Panc1 (cell line): ENCODE data around the gene CNNM2. TPM values are rescaled to one million over a fixed set of nuclear protein-coding genes. Genes with fewer than 3 reads are reported as not detected.

ENCODE experiments used
- ATAC-seq: fragments of 200-7000 bp; cut with Tn5 transposase; 2 replicates; pipeline ENCODE4 v1.9.1; 2020; ENCODE audit warnings: mild to moderate bottlenecking, moderate library complexity
- BruUV-seq: library from RNA; stranded (reverse); fragments of 400-500 nt; replicated peaks from 2 replicates; lab custom pipeline; 2021; lab: Mats Ljungman, UMichigan
- CTCF ChIA-PET: fragments of 300-600 bp; sonication (Branson Sonifier 250); formaldehyde crosslinking; loops from one replicate; lab custom pipeline; 2022; ENCODE audit warnings: antibody characterized with exemption; lab: Charles Lee
- POLR2A ChIA-PET: fragments of 300-600 bp; sonication (Branson Sonifier 250); formaldehyde crosslinking; loops from one replicate; lab custom pipeline; 2022; ENCODE audit warnings: antibody characterized with exemption; lab: Charles Lee
- DNase-seq: peaks from one replicate; pipeline ENCODE4 v3.0.0-alpha.2; 2010; ENCODE audit warnings: low read depth, low spot score
- H3K27ac ChIP-seq: 2 replicates; pipeline ENCODE4 v1.5.1; 2011; ENCODE audit warnings: mild to moderate bottlenecking, low read length, inconsistent platforms
- H3K27me3 ChIP-seq: fragments of 200-500 bp; sonication (Bioruptor generic); 2 replicates; pipeline ENCODE4 v1.6.0; 2014; ENCODE audit warnings: low read length, inconsistent platforms; ENCODE audit not compliant: control insufficient read depth, insufficient read depth
- H3K36me3 ChIP-seq: fragments of 200-500 bp; sonication (Bioruptor generic); 2 replicates; pipeline ENCODE4 v1.5.1; 2014; ENCODE audit warnings: inconsistent platforms, mild to moderate bottlenecking, low read length, moderate library complexity; ENCODE audit not compliant: control insufficient read depth, insufficient read depth
- H3K4me1 ChIP-seq: 2 replicates; pipeline ENCODE4 v1.5.1; 2011; ENCODE audit warnings: inconsistent platforms, mild to moderate bottlenecking, low read length, moderate library complexity; ENCODE audit not compliant: control insufficient read depth, insufficient read depth
- H3K4me3 ChIP-seq, 2 experiments: 2 replicates each; pipeline ENCODE4 v1.5.1; 2011 to 2012; ENCODE audit warnings: low read depth in 2 of 2, low read length in 2 of 2, mild to moderate bottlenecking in 2 of 2, inconsistent platforms in 1 of 2, moderate library complexity in 1 of 2
- H3K9me3 ChIP-seq: fragments of 200-500 bp; sonication (Bioruptor generic); 2 replicates; pipeline ENCODE4 v1.5.1; 2014; ENCODE audit warnings: low read depth, mild to moderate bottlenecking, inconsistent platforms, low read length, moderate library complexity; ENCODE audit not compliant: control insufficient read depth, insufficient read depth
- POLR2AphosphoS5 ChIP-seq: IDR thresholded peaks from 2 replicates; pipeline ENCODE4 v1.6.1; 2012; ENCODE audit warnings: mild to moderate bottlenecking, low read depth, low read length, moderate library complexity
- SIN3A ChIP-seq: IDR thresholded peaks from 2 replicates; pipeline ENCODE4 v1.6.1; 2012; ENCODE audit warnings: low read depth, mild to moderate bottlenecking, low read length, moderate library complexity, borderline replicate concordance; ENCODE audit not compliant: insufficient read depth
- TCF7L2 ChIP-seq: IDR thresholded peaks from 2 replicates; pipeline ENCODE4 v1.6.1; 2011; ENCODE audit warnings: mild to moderate bottlenecking, low read depth, low read length, inconsistent platforms
- in situ Hi-C: cut with HindIII; loops from 2 replicates; pipeline ENCODE4 v1.10.0; 2016; ENCODE audit warnings: low sequenced_read_pairs, low pct_unique_long_range_greater_than_20kb
- intact Hi-C: fragments of 100-400 bp; cut with micrococcal nuclease; formaldehyde crosslinking; loops from one replicate; pipeline ENCODE4 v1.10.0; 2022; ENCODE audit not compliant: unreplicated experiment
- total RNA-seq: library from RNA; stranded (reverse); gene quantifications from one replicate; pipeline ENCODE4 v1.2.1, GENCODE V29; 2021; ENCODE audit not compliant: unreplicated experiment
- TF ChIP-seq, protein P1 (sequence below), 2 experiments: IDR thresholded peaks; 2 replicates each; pipeline ENCODE4 v1.6.1; 2011 to 2012; ENCODE audit warnings: low read depth in 2 of 2, control low read depth in 1 of 2, low read length in 1 of 2, mild to moderate bottlenecking in 1 of 2, moderate library complexity in 1 of 2; ENCODE audit not compliant: insufficient read depth in 1 of 2
- TF ChIP-seq, protein P2 (sequence below): fragments of 450-650 bp; IDR thresholded peaks from 2 replicates; pipeline ENCODE4 v1.5.1; 2017; ENCODE audit warnings: mild to moderate bottlenecking

The CNNM2 gene
- total RNA-seq, 1 experiment from 2014 or later, result 27.1 TPM

DNA sequence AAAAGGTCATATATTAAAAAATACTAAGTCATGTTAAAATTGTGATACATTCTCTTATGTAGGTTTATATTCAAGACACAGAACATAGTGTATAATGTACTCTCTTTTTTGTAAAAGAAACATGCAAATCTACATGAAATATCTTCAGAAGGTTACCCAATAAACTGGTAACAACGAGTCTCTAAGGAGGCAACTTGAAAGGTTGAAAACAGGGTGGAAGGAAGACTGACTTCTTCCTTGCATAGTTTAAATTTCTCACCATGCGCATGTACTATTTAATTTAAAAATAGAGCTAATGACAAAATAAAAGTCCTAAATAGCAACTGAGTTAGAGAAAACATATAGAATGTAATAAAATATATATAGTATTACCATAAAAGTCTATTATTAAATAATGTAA lies 142.5 kb downstream of the CNNM2 start:
- Histone ChIP-seq H3K36me3 (no peaks in the 10 kb centered on the region), H3K9me3 (no peaks in the 10 kb centered on the region), H3K27ac (no peak overlapping the region), H3K4me3 (no peak overlapping the region), H3K4me1 (no peaks in the 10 kb centered on the region), H3K27me3 (no peaks in the 10 kb centered on the region)
- no TSS peak for BruUV-seq
- no peak for ATAC-seq
- no peak for DNase-seq
- no peak for TF ChIP-seq SIN3A
- TF ChIP-seq, protein P1, sequence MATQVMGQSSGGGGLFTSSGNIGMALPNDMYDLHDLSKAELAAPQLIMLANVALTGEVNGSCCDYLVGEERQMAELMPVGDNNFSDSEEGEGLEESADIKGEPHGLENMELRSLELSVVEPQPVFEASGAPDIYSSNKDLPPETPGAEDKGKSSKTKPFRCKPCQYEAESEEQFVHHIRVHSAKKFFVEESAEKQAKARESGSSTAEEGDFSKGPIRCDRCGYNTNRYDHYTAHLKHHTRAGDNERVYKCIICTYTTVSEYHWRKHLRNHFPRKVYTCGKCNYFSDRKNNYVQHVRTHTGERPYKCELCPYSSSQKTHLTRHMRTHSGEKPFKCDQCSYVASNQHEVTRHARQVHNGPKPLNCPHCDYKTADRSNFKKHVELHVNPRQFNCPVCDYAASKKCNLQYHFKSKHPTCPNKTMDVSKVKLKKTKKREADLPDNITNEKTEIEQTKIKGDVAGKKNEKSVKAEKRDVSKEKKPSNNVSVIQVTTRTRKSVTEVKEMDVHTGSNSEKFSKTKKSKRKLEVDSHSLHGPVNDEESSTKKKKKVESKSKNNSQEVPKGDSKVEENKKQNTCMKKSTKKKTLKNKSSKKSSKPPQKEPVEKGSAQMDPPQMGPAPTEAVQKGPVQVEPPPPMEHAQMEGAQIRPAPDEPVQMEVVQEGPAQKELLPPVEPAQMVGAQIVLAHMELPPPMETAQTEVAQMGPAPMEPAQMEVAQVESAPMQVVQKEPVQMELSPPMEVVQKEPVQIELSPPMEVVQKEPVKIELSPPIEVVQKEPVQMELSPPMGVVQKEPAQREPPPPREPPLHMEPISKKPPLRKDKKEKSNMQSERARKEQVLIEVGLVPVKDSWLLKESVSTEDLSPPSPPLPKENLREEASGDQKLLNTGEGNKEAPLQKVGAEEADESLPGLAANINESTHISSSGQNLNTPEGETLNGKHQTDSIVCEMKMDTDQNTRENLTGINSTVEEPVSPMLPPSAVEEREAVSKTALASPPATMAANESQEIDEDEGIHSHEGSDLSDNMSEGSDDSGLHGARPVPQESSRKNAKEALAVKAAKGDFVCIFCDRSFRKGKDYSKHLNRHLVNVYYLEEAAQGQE (IDR thresholded peaks at IDR 0.05; ENCODE audit: insufficient read depth in 1 of 2, low read depth in 2 of 2, low read length in 1 of 2), result no peak
- no peak for TF ChIP-seq POLR2AphosphoS5
- TF ChIP-seq, protein P2, sequence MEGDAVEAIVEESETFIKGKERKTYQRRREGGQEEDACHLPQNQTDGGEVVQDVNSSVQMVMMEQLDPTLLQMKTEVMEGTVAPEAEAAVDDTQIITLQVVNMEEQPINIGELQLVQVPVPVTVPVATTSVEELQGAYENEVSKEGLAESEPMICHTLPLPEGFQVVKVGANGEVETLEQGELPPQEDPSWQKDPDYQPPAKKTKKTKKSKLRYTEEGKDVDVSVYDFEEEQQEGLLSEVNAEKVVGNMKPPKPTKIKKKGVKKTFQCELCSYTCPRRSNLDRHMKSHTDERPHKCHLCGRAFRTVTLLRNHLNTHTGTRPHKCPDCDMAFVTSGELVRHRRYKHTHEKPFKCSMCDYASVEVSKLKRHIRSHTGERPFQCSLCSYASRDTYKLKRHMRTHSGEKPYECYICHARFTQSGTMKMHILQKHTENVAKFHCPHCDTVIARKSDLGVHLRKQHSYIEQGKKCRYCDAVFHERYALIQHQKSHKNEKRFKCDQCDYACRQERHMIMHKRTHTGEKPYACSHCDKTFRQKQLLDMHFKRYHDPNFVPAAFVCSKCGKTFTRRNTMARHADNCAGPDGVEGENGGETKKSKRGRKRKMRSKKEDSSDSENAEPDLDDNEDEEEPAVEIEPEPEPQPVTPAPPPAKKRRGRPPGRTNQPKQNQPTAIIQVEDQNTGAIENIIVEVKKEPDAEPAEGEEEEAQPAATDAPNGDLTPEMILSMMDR, result no peak
- TF ChIP-seq TCF7L2, result no peak
- POLR2A ChIA-PET, result no interaction called here
- CTCF ChIA-PET, result interaction anchor here (0.9 kb wide), 1 partner anchor 144 kb away, joined by 3 read pairs; no protein-coding TSS in a partner anchor
- intact Hi-C loops, result loop anchor here (5.0 to 10.0 kb wide), 2 partner anchors 226 to 333 kb away; partner anchors contain the start of gene CYP17A1
- in situ Hi-C loops, result no loop called here

DNA sequence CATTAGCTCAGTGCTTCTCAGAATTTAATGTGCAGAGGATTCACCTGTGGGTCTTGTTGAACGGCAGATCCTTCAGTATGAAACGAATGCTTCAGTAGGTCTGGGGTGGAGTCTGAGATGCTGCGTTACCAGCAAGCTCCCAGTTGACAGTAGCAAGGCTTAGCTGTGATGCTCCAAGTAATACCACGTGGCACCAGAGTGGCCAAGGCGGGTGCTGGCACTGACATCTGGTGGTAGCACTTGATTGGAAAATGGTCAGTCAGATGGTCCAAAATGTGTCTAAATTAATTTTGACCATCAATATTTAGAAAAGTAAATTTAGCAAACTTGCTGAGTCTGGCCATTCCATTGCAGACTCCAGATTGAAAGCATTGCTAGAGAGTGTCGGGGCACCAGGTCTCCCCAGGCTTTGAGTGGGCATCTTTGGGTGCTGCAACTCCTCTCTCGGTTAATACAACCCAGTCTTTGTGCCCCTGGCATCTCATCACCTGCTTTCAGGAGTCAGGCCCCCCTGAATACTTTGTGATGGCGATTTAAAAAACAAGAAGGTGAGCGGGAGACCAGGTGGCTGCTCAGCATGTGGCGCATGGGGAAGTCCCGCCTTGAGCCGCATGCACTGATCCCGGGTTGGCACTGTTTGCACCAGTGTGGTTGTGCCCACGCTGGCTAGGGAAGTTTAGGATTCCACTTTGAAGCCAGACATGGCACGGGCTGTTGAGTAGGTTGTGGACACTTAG lies 144.9 kb downstream of the CNNM2 start:
- DNase-seq (no peak), ATAC-seq (peak; percentile 83)
- TF ChIP-seq SIN3A, result no peak
- TF ChIP-seq, protein P2, result peak; percentile 57
- Histone ChIP-seq H3K4me1 (no peaks in the 10 kb centered on the region), H3K27ac (no peak overlapping the region), H3K4me3 (no peak overlapping the region), H3K9me3 (no peaks in the 10 kb centered on the region), H3K36me3 (no peaks in the 10 kb centered on the region), H3K27me3 (no peaks in the 10 kb centered on the region)
- ChIA-PET CTCF (interaction anchor here (0.7 to 3.1 kb wide), 2 partner anchors 146 to 147 kb away, joined by 3 to 12 read pairs; partner anchors contain the start of gene CNNM2), POLR2A (no interaction called here)
- intact Hi-C loops, result loop anchor here (5.0 to 10.0 kb wide), 2 partner anchors 228 to 336 kb away; partner anchors contain the start of gene CYP17A1
- BruUV-seq, result no TSS peak
- in situ Hi-C loops, result no loop called here
